H9 (cell line): ENCODE measurements around the gene KIF1A. TPM values are rescaled to one million over a fixed set of nuclear protein-coding genes. Genes with fewer than 3 reads are reported as not detected.

Experiments
- DNase-seq: peaks from one replicate; pipeline ENCODE4 v3.0.0-alpha.2; 2017
- H2AFZ ChIP-seq: one replicate; pipeline ENCODE4 v1.6.1; 2013; ENCODE audit warnings: mild to moderate bottlenecking, low read length, control low read depth, moderate library complexity
- H2AK5ac ChIP-seq: 2 replicates; pipeline ENCODE4 v1.6.1; 2013; ENCODE audit warnings: low read length, control low read depth, mixed read lengths; ENCODE audit not compliant: insufficient read length
- H2BK120ac ChIP-seq: one replicate; pipeline ENCODE4 v1.6.1; 2013; ENCODE audit warnings: low read depth, mild to moderate bottlenecking, low read length, control low read depth, inconsistent platforms; ENCODE audit not compliant: poor library complexity, severe bottlenecking
- H2BK12ac ChIP-seq: 2 replicates; pipeline ENCODE4 v1.6.1; 2013; ENCODE audit warnings: low read length, control low read depth, mixed read lengths, low read depth; ENCODE audit not compliant: insufficient read length
- H2BK15ac ChIP-seq: 2 replicates; pipeline ENCODE4 v1.6.1; 2013; ENCODE audit warnings: low read depth, low read length, control low read depth
- H2BK20ac ChIP-seq: one replicate; pipeline ENCODE4 v1.6.1; 2013; ENCODE audit warnings: low read depth, mild to moderate bottlenecking, low read length, control low read depth, inconsistent platforms; ENCODE audit not compliant: poor library complexity, severe bottlenecking
- H2BK5ac ChIP-seq: 2 replicates; pipeline ENCODE4 v1.6.1; 2013; ENCODE audit warnings: low read length, control low read depth, mixed read lengths; ENCODE audit not compliant: insufficient read length
- H3K14ac ChIP-seq: 2 replicates; pipeline ENCODE4 v1.6.1; 2013; ENCODE audit warnings: low read length, control low read depth; ENCODE audit not compliant: insufficient read depth
- H3K18ac ChIP-seq: 2 replicates; pipeline ENCODE4 v1.6.1; 2013; ENCODE audit warnings: low read depth, mild to moderate bottlenecking, mixed read lengths, low read length, control low read depth; ENCODE audit not compliant: insufficient read length
- H3K23ac ChIP-seq: 2 replicates; pipeline ENCODE4 v1.6.1; 2013; ENCODE audit warnings: low read length, control low read depth, mixed read lengths, low read depth; ENCODE audit not compliant: insufficient read length
- H3K23me2 ChIP-seq: 2 replicates; pipeline ENCODE4 v1.6.1; 2013; ENCODE audit warnings: low read depth, mild to moderate bottlenecking, mixed read lengths, low read length, control low read depth; ENCODE audit not compliant: insufficient read length, poor library complexity, severe bottlenecking
- H3K27ac ChIP-seq: 2 replicates; pipeline ENCODE4 v1.5.1; 2013; ENCODE audit warnings: low read length, control low read depth, mixed read lengths, low read depth; ENCODE audit not compliant: insufficient read length
- H3K27me3 ChIP-seq: 2 replicates; pipeline ENCODE4 v1.6.1; 2013; ENCODE audit warnings: low read length, control low read depth, inconsistent platforms; ENCODE audit not compliant: insufficient read depth
- H3K4ac ChIP-seq: 2 replicates; pipeline ENCODE4 v1.6.1; 2013; ENCODE audit warnings: low read depth, mild to moderate bottlenecking, control low read depth, inconsistent platforms, low read length, moderate library complexity
- H3K4me1 ChIP-seq: 2 replicates; pipeline ENCODE4 v1.6.1; 2013; ENCODE audit warnings: low read length, control low read depth, inconsistent platforms; ENCODE audit not compliant: insufficient read depth
- H3K4me2 ChIP-seq: 2 replicates; pipeline ENCODE4 v1.6.1; 2013; ENCODE audit warnings: low read length, control low read depth, mixed read lengths; ENCODE audit not compliant: insufficient read length, insufficient read depth
- H3K56ac ChIP-seq: 2 replicates; pipeline ENCODE4 v1.6.1; 2013; ENCODE audit warnings: low read depth, mild to moderate bottlenecking, mixed read lengths, low read length, control low read depth; ENCODE audit not compliant: insufficient read length
- H3K79me1 ChIP-seq: 2 replicates; pipeline ENCODE4 v1.6.1; 2013; ENCODE audit warnings: low read depth, mild to moderate bottlenecking, moderate library complexity, low read length, control low read depth, inconsistent platforms; ENCODE audit not compliant: insufficient read depth, poor library complexity, severe bottlenecking
- H3K79me2 ChIP-seq: 2 replicates; pipeline ENCODE4 v1.6.1; 2013; ENCODE audit warnings: low read length, control low read depth, inconsistent platforms; ENCODE audit not compliant: insufficient read depth
- H3K9ac ChIP-seq: 2 replicates; pipeline ENCODE4 v1.6.1; 2013; ENCODE audit warnings: low read length, control low read depth, mixed read lengths; ENCODE audit not compliant: insufficient read length; ENCODE audit errors: extremely low read depth
- H3K9me3 ChIP-seq: one replicate; pipeline ENCODE4 v1.6.1; 2013; ENCODE audit warnings: low read depth, low read length, inconsistent platforms; ENCODE audit not compliant: control insufficient read depth
- H3T11ph ChIP-seq: one replicate; pipeline ENCODE4 v1.6.1; 2013; ENCODE audit warnings: mild to moderate bottlenecking, low read length, control low read depth, inconsistent platforms
- H4K20me1 ChIP-seq: one replicate; pipeline ENCODE4 v1.6.1; 2013; ENCODE audit not compliant: control insufficient read depth, insufficient read length, insufficient read depth
- H4K5ac ChIP-seq: 2 replicates; pipeline ENCODE4 v1.6.1; 2013; ENCODE audit warnings: low read depth, mild to moderate bottlenecking, mixed read lengths, low read length, control low read depth; ENCODE audit not compliant: insufficient read length
- H4K8ac ChIP-seq: replicated peaks from 2 replicates; pipeline ENCODE4 v1.6.1; 2013; ENCODE audit warnings: low read length, control low read depth, mixed read lengths, low read depth; ENCODE audit not compliant: insufficient read length
- H4K91ac ChIP-seq: 2 replicates; pipeline ENCODE4 v1.6.1; 2013; ENCODE audit warnings: low read depth, mild to moderate bottlenecking, moderate library complexity, mixed read lengths, low read length, control low read depth; ENCODE audit not compliant: insufficient read length
- H3K27ac Mint-ChIP-seq, 3 experiments: 2 replicates in 2 of 3; 3 replicates in 1 of 3; pipeline ENCODE4 v1.8.0; 2020 to 2021; ENCODE audit warnings: mixed read lengths in 3 of 3, mild to moderate bottlenecking in 1 of 3, moderate library complexity in 1 of 3
- H3K27me3 Mint-ChIP-seq: 2 replicates; pipeline ENCODE4 v1.8.0; 2021; ENCODE audit warnings: low read depth, mild to moderate bottlenecking, moderate library complexity, mixed read lengths
- H3K36me3 Mint-ChIP-seq, 3 experiments: 2 replicates in 2 of 3; 3 replicates in 1 of 3; pipeline ENCODE4 v1.8.0; 2020 to 2021; ENCODE audit warnings: low read depth in 3 of 3, mixed read lengths in 3 of 3; ENCODE audit not compliant: insufficient read depth in 1 of 3
- H3K4me1 Mint-ChIP-seq, 2 experiments: 2 replicates each; pipeline ENCODE4 v1.8.0; 2020; ENCODE audit warnings: mixed read lengths in 2 of 2
- H3K4me3 Mint-ChIP-seq, 2 experiments: 2 replicates in 1 of 2; 3 replicates in 1 of 2; pipeline ENCODE4 v1.8.0; 2020 to 2021; ENCODE audit warnings: mild to moderate bottlenecking in 2 of 2, mixed read lengths in 2 of 2, moderate library complexity in 1 of 2
- H3K9me3 Mint-ChIP-seq, 2 experiments: 2 replicates in 1 of 2; 3 replicates in 1 of 2; pipeline ENCODE4 v1.8.0; 2020; ENCODE audit warnings: mild to moderate bottlenecking in 2 of 2, mixed read lengths in 2 of 2, moderate library complexity in 1 of 2
- WGBS: extraction: QIAGEN DNeasy Blood & Tissue Kit; methylation state at CpG from one replicate; pipeline ENCODE4 v1.1.7; 2013; ENCODE audit warnings: missing lambda C conversion rate, low lambda C conversion rate, mixed read lengths; ENCODE audit not compliant: insufficient read length; ENCODE audit errors: extremely low coverage; 5-methylcytosine and 5-hydroxymethylcytosine counted together
- total RNA-seq: library from RNA; stranded (reverse); gene quantifications from 2 replicates; pipeline ENCODE4 v1.2.1, GENCODE V29; 2021
- TF ChIP-seq, protein P1 (sequence below): fragments of 200-600 bp; sonication (generic); conservative IDR thresholded peaks from 3 replicates; pipeline ENCODE4 v1.8.0; 2021; ENCODE audit warnings: antibody characterized with exemption, mild to moderate bottlenecking

KIF1A gene
- total RNA-seq, 1 experiment from 2014 or later: 204 TPM

DNA sequence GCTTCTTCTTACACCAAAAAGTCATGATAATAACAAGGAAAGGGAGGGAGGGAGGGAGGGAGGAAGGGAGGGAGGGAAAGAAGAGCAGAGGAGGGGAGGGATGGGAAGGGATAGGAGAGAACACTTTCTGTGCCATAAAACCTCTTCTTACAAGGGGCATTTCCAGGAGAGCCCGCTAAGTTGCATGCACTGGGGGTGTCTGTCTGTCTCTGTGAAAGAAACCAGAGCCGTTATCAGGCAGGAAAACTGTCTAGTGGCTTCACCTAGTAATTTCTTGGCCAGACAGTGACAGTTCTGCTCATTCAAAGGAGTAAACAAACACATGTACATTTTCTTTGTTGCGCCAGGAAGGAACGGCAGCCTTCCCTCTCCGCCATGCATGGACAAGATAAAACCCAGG, 82.5 kb downstream of the KIF1A start:
- H3K27ac Mint-ChIP-seq: no peak overlapping the region; a peak in 2 of 7 replicates
- Histone ChIP-seq H3K79me1 (no peaks in the 10 kb centered on the region), H2BK15ac (no peak overlapping the region), H2BK5ac (no peak overlapping the region), H4K5ac (no peak overlapping the region), H3K27me3 (no peaks in the 10 kb centered on the region), H4K8ac (no peak overlapping the region), H3K27ac (no peak overlapping the region), H3T11ph (no peak overlapping the region), H3K4me2 (no peak overlapping the region), H2BK20ac (no peak overlapping the region), H4K91ac (no peak overlapping the region), H4K20me1 (no peaks in the 10 kb centered on the region), H3K14ac (no peak overlapping the region), H3K4me1 (no peaks in the 10 kb centered on the region), H3K4ac (no peak overlapping the region), H3K23ac (no peak overlapping the region), H2BK120ac (no peak overlapping the region), H3K56ac (no peak overlapping the region), H3K18ac (no peak overlapping the region), H3K79me2 (no peaks in the 10 kb centered on the region), H3K23me2 (no peaks in the 10 kb centered on the region), H2AFZ (no peak overlapping the region), H2AK5ac (no peak overlapping the region), H3K9ac (no peak overlapping the region), H2BK12ac (no peak overlapping the region), H3K9me3 (no peaks in the 10 kb centered on the region)
- no CpG with 5 or more reads among the region's 5 CpGs for WGBS
- DNase-seq: no peak
- no peaks in the 10 kb centered on the region for H3K4me1 Mint-ChIP-seq
- H3K9me3 Mint-ChIP-seq: no peaks in the 10 kb centered on the region
- no peaks in the 10 kb centered on the region for H3K27me3 Mint-ChIP-seq
- TF ChIP-seq, protein P1, sequence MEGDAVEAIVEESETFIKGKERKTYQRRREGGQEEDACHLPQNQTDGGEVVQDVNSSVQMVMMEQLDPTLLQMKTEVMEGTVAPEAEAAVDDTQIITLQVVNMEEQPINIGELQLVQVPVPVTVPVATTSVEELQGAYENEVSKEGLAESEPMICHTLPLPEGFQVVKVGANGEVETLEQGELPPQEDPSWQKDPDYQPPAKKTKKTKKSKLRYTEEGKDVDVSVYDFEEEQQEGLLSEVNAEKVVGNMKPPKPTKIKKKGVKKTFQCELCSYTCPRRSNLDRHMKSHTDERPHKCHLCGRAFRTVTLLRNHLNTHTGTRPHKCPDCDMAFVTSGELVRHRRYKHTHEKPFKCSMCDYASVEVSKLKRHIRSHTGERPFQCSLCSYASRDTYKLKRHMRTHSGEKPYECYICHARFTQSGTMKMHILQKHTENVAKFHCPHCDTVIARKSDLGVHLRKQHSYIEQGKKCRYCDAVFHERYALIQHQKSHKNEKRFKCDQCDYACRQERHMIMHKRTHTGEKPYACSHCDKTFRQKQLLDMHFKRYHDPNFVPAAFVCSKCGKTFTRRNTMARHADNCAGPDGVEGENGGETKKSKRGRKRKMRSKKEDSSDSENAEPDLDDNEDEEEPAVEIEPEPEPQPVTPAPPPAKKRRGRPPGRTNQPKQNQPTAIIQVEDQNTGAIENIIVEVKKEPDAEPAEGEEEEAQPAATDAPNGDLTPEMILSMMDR: no peak
- peaks cover 43 to 79% (median 78%) of the 10 kb centered on the region in 3 experiments for H3K36me3 Mint-ChIP-seq
- H3K4me3 Mint-ChIP-seq: no peak overlapping the region
